ENCODE results near the gene FHIT.

The FHIT gene

GRCh38 chr3:59733041-59733809, 1518.0 kb downstream of the FHIT start:
- TF ChIP-seq CTCF (IDR thresholded peaks at IDR 0.05; ENCODE audit: low read depth, low read length), result no peak
- H3K4me3 ChIP-seq (replicated peaks in 1 of 2; ENCODE audit: low read depth in 2 of 2, low read length in 2 of 2), result no peak overlapping the region
- DNase-seq (ENCODE audit: low read depth in 2 of 2), result no peak

GRCh38 chr3:59731943-59732342, 1519.3 kb downstream of the FHIT start:
- no peak for DNase-seq (ENCODE audit: low read depth in 2 of 2)
- H3K4me3 ChIP-seq (replicated peaks in 1 of 2; ENCODE audit: low read depth in 2 of 2, low read length in 2 of 2), result no peak overlapping the region
- no peak for TF ChIP-seq CTCF (IDR thresholded peaks at IDR 0.05; ENCODE audit: low read depth, low read length)

GRCh38 chr3:59730591-59730990, 1520.7 kb downstream of the FHIT start:
- H3K4me3 ChIP-seq (replicated peaks in 1 of 2; ENCODE audit: low read depth in 2 of 2, low read length in 2 of 2), result no peak overlapping the region
- TF ChIP-seq CTCF (IDR thresholded peaks at IDR 0.05; ENCODE audit: low read depth, low read length), result no peak
- DNase-seq (ENCODE audit: low read depth in 2 of 2), result no peak

GRCh38 chr3:59728587-59728908, 1522.7 kb downstream of the FHIT start:
- DNase-seq (ENCODE audit: low read depth in 2 of 2), result no peak
- H3K4me3 ChIP-seq (replicated peaks in 1 of 2; ENCODE audit: low read depth in 2 of 2, low read length in 2 of 2), result no peak overlapping the region
- TF ChIP-seq CTCF (IDR thresholded peaks at IDR 0.05; ENCODE audit: low read depth, low read length), result no peak

GRCh38 chr3:59727902-59728586, 1523.2 kb downstream of the FHIT start:
- no peak for TF ChIP-seq CTCF (IDR thresholded peaks at IDR 0.05; ENCODE audit: low read depth, low read length)
- H3K4me3 ChIP-seq (replicated peaks in 1 of 2; ENCODE audit: low read depth in 2 of 2, low read length in 2 of 2), result no peak overlapping the region

GRCh38 chr3:59726279-59726678, 1525.0 kb downstream of the FHIT start:
- DNase-seq (ENCODE audit: low read depth in 2 of 2), result no peak
- no peak for TF ChIP-seq CTCF (IDR thresholded peaks at IDR 0.05; ENCODE audit: low read depth, low read length)
- H3K4me3 ChIP-seq (replicated peaks in 1 of 2; ENCODE audit: low read depth in 2 of 2, low read length in 2 of 2), result no peak overlapping the region

More at GRCh38 chr3:59727902-59728586, 1523.2 kb downstream of the FHIT start:
- DNase-seq (ENCODE audit: low read depth in 2 of 2), result no peak

Data from cardiac fibroblast (primary cell).